Adrenal gland (tissue), 5 donors: ENCODE results near the gene IGIP.

ENCODE experiments used
- CTCF ChIP-seq, 6 experiments: fragments of 450-650 bp in 4 of 6; fragments of 200-600 bp in 2 of 6; sonication (generic) in 1 of 6; IDR thresholded peaks; 1 replicate in 5 of 6; 2 replicates in 1 of 6; pipeline versions ENCODE4 v1.5.1 to v1.8.0; 2016 to 2021; ENCODE audit warnings: antibody characterized with exemption in 6 of 6, mild to moderate bottlenecking in 2 of 6, moderate library complexity in 1 of 6
- POLR2A ChIP-seq, 2 donors: fragments of 450-650 bp; IDR thresholded peaks; one replicate each; pipeline ENCODE4 v1.6.1; 2017; ENCODE audit warnings: antibody characterized with exemption in 2 of 2, mild to moderate bottlenecking in 2 of 2, moderate library complexity in 1 of 2
- donor health status: DM: no; HTN: no; CAD: no.

- TF ChIP-seq POLR2A (IDR thresholded peaks at IDR 0.05) (no peak), CTCF (IDR thresholded peaks at IDR 0.05) (no peak)
These were observed 17.4 kb upstream of the IGIP start for GRCh38 chr5:140108093-140109017.
